Suprapubic skin (tissue), 4 donors: ENCODE data around the gene AVPI1. TPM values are rescaled to one million over a fixed set of nuclear protein-coding genes. Genes with fewer than 3 reads are reported as not detected.

ENCODE experiments used
- DNase-seq, 2 donors: peaks; one replicate each; pipeline ENCODE4 v3.0.0-alpha.2; 2019; ENCODE audit warnings: low spot score in 2 of 2
- H3K27ac ChIP-seq: fragments of 200-600 bp; sonication (generic); one replicate; pipeline ENCODE4 v1.5.1; 2019
- H3K27me3 ChIP-seq: fragments of 200-600 bp; sonication (generic); one replicate; pipeline ENCODE4 v1.5.1; 2019
- H3K36me3 ChIP-seq: fragments of 200-600 bp; sonication (generic); one replicate; pipeline ENCODE4 v1.5.1; 2019
- H3K4me1 ChIP-seq: fragments of 200-600 bp; sonication (generic); one replicate; pipeline ENCODE4 v1.5.1; 2019
- H3K4me3 ChIP-seq: fragments of 200-600 bp; sonication (generic); one replicate; pipeline ENCODE4 v1.5.1; 2019; ENCODE audit warnings: mild to moderate bottlenecking
- H3K9me3 ChIP-seq: fragments of 200-600 bp; sonication (generic); one replicate; pipeline ENCODE4 v1.5.1; 2019
- EP300 ChIP-seq: sonication (generic); formaldehyde crosslinking; IDR thresholded peaks from one replicate; pipeline ENCODE4 v1.6.1; 2017; ENCODE audit warnings: antibody characterized with exemption
- POLR2A ChIP-seq, 2 donors: fragments of 450-650 bp; IDR thresholded peaks; one replicate each; pipeline ENCODE4 v1.6.1; 2017; ENCODE audit warnings: antibody characterized with exemption in 2 of 2, mild to moderate bottlenecking in 2 of 2, moderate library complexity in 2 of 2
- POLR2AphosphoS5 ChIP-seq, 3 donors: sonication (generic); formaldehyde crosslinking; IDR thresholded peaks; one replicate each; pipeline ENCODE4 v1.6.1; 2017; ENCODE audit warnings: antibody characterized with exemption in 3 of 3
- WGBS: methylation state at CpG from one replicate; pipeline ENCODE4 v1.1.5; 2018; 5-methylcytosine and 5-hydroxymethylcytosine counted together
- total RNA-seq, 4 donors: library from RNA; depleted of rRNA; stranded (reverse); fragments of >200 nt; gene quantifications; one replicate each; pipeline ENCODE4 v1.1.0, GENCODE V29; 2016
- TF ChIP-seq, protein P1 (sequence below), 2 donors: fragments of 200-600 bp in 1 of 2; fragments of 450-650 bp in 1 of 2; sonication (generic) in 1 of 2; IDR thresholded peaks; one replicate each; pipeline ENCODE4 v1.5.1; 2016 to 2019; ENCODE audit warnings: antibody characterized with exemption in 2 of 2, mild to moderate bottlenecking in 1 of 2, moderate library complexity in 1 of 2

The AVPI1 gene
- total RNA-seq, 4 donors from 2014 or later: 118 to 178 (median 142) TPM

GRCh38 chr10:97628228-97628627 is 58.8 kb downstream of the AVPI1 start:
- Histone ChIP-seq H3K27ac (no peak overlapping the region), H3K4me1 (peaks cover 6% of the 10 kb centered on the region), H3K4me3 (no peak overlapping the region), H3K9me3 (no peaks in the 10 kb centered on the region), H3K27me3 (no peaks in the 10 kb centered on the region), H3K36me3 (no peaks in the 10 kb centered on the region)
- 96% methylated on average over 3 of the region's 3 CpGs for WGBS
- DNase-seq: no peak
- TF ChIP-seq POLR2A (IDR thresholded peaks at IDR 0.05) (no peak), EP300 (no peak), POLR2AphosphoS5 (IDR thresholded peaks at IDR 0.05) (no peak)
- TF ChIP-seq, protein P1, sequence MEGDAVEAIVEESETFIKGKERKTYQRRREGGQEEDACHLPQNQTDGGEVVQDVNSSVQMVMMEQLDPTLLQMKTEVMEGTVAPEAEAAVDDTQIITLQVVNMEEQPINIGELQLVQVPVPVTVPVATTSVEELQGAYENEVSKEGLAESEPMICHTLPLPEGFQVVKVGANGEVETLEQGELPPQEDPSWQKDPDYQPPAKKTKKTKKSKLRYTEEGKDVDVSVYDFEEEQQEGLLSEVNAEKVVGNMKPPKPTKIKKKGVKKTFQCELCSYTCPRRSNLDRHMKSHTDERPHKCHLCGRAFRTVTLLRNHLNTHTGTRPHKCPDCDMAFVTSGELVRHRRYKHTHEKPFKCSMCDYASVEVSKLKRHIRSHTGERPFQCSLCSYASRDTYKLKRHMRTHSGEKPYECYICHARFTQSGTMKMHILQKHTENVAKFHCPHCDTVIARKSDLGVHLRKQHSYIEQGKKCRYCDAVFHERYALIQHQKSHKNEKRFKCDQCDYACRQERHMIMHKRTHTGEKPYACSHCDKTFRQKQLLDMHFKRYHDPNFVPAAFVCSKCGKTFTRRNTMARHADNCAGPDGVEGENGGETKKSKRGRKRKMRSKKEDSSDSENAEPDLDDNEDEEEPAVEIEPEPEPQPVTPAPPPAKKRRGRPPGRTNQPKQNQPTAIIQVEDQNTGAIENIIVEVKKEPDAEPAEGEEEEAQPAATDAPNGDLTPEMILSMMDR (IDR thresholded peaks at IDR 0.05): no peak

- H3K4me1 ChIP-seq: peaks cover 3% of the 10 kb centered on the region
- TF ChIP-seq EP300: no peak
- no peak for TF ChIP-seq POLR2AphosphoS5 (IDR thresholded peaks at IDR 0.05)
- no peak for TF ChIP-seq POLR2A (IDR thresholded peaks at IDR 0.05)
- TF ChIP-seq, protein P1 (IDR thresholded peaks at IDR 0.05): no peak
- no peak overlapping the region for H3K4me3 ChIP-seq
- no peaks in the 10 kb centered on the region for H3K36me3 ChIP-seq
- no peaks in the 10 kb centered on the region for H3K9me3 ChIP-seq
- no peak overlapping the region for H3K27ac ChIP-seq
- WGBS: 90% methylated on average over 4 of the region's 4 CpGs
- H3K27me3 ChIP-seq: no peaks in the 10 kb centered on the region
- DNase-seq: no peak
These were observed 59.3 kb downstream of the AVPI1 start for GRCh38 chr10:97627731-97628130.

Other genes starting within 250 kb of the AVPI1 start
- 10 to 100 TPM; 24.0 to 35.1 (median 28.5) TPM for gene EXOSC1, start 241.2 kb downstream of the AVPI1 start, total RNA-seq
- gene ZDHHC16, start 241.1 kb downstream of the AVPI1 start, total RNA-seq: 10 to 100 TPM; 24.5 to 35.8 (median 28.2) TPM
- 100 to 1,000 TPM; 111 to 238 (median 118) TPM for gene MMS19, start 188.8 kb downstream of the AVPI1 start, total RNA-seq
- 10 to 100 TPM; 15.2 to 50.8 (median 36.4) TPM for gene UBTD1, start 188.3 kb downstream of the AVPI1 start, total RNA-seq
- gene ANKRD2, start 114.5 kb downstream of the AVPI1 start, total RNA-seq: 1 to 10 TPM in 2 of 4 donors, under 1 TPM in 1, not detected in 1; 0.45 to 2.5 (median 2.0) TPM
- gene HOGA1, start 102.9 kb downstream of the AVPI1 start, total RNA-seq: 1 to 10 TPM in 3 of 4 donors, under 1 TPM in 1; 0.80 to 6.2 (median 4.0) TPM
- not detected for gene C10orf62, start 97.5 kb downstream of the AVPI1 start, total RNA-seq
- 1 to 10 TPM; 1.3 to 5.6 (median 2.4) TPM for gene MORN4, start 53.7 kb downstream of the AVPI1 start, total RNA-seq
- gene PI4K2A, start 46.6 kb downstream of the AVPI1 start, total RNA-seq: 10 to 100 TPM; 13.2 to 24.0 (median 20.9) TPM
- 10 to 100 TPM; 25.8 to 36.7 (median 31.0) TPM for gene MARVELD1, start 26.5 kb upstream of the AVPI1 start, total RNA-seq
- gene ZFYVE27, start 49.9 kb upstream of the AVPI1 start, total RNA-seq: 10 to 100 TPM; 25.8 to 60.5 (median 39.6) TPM
- 1 to 10 TPM in 3 of 4 donors, under 1 TPM in 1; 0.91 to 2.2 (median 1.0) TPM for gene SFRP5, start 84.8 kb upstream of the AVPI1 start, total RNA-seq
- 10 to 100 TPM; 12.0 to 27.9 (median 19.4) TPM for gene GOLGA7B, start 162.6 kb upstream of the AVPI1 start, total RNA-seq